Measurements from ENCODE around the gene GNGT2. TPM values are rescaled to one million over a fixed set of nuclear protein-coding genes. Genes with fewer than 3 reads are reported as not detected.

The GNGT2 gene
- total RNA-seq, 1 donor from 2014 or later = not detected

DNA sequence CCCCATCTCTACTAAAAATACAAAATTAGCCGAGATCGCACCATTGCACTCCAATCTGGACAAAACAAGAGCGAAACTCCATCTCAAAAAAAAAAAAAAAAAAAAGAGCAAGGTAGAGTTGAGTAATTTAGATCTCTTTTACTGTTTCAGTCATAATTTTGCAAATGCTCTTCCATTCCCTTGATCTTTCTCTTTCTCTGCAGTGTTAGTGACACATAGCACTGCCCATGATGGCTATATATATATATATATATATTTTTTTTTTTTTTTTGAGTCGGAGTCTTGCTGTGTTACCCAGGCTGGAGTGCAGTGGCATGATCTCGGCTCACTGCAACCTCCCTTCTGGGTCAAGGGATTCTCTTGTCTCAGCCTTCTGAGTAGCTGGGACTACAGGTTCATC lies 32.4 kb upstream of the GNGT2 start:
- Mint-ChIP-seq H3K9me3 (ENCODE audit: unreplicated experiment) (no peaks in the 10 kb centered on the region), H3K36me3 (ENCODE audit: unreplicated experiment) (no peaks in the 10 kb centered on the region), H3K4me1 (ENCODE audit: unreplicated experiment) (no peaks in the 10 kb centered on the region), H3K4me3 (ENCODE audit: unreplicated experiment) (no peak overlapping the region), H3K27me3 (ENCODE audit: unreplicated experiment) (peaks cover 15% of the 10 kb centered on the region), H3K27ac (ENCODE audit: unreplicated experiment) (no peak overlapping the region)
- no peak for DNase-seq (ENCODE audit: extremely low spot score, unreplicated experiment)
- TF ChIP-seq, protein P1, sequence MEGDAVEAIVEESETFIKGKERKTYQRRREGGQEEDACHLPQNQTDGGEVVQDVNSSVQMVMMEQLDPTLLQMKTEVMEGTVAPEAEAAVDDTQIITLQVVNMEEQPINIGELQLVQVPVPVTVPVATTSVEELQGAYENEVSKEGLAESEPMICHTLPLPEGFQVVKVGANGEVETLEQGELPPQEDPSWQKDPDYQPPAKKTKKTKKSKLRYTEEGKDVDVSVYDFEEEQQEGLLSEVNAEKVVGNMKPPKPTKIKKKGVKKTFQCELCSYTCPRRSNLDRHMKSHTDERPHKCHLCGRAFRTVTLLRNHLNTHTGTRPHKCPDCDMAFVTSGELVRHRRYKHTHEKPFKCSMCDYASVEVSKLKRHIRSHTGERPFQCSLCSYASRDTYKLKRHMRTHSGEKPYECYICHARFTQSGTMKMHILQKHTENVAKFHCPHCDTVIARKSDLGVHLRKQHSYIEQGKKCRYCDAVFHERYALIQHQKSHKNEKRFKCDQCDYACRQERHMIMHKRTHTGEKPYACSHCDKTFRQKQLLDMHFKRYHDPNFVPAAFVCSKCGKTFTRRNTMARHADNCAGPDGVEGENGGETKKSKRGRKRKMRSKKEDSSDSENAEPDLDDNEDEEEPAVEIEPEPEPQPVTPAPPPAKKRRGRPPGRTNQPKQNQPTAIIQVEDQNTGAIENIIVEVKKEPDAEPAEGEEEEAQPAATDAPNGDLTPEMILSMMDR (IDR thresholded peaks at IDR 0.05) = no peak

DNA sequence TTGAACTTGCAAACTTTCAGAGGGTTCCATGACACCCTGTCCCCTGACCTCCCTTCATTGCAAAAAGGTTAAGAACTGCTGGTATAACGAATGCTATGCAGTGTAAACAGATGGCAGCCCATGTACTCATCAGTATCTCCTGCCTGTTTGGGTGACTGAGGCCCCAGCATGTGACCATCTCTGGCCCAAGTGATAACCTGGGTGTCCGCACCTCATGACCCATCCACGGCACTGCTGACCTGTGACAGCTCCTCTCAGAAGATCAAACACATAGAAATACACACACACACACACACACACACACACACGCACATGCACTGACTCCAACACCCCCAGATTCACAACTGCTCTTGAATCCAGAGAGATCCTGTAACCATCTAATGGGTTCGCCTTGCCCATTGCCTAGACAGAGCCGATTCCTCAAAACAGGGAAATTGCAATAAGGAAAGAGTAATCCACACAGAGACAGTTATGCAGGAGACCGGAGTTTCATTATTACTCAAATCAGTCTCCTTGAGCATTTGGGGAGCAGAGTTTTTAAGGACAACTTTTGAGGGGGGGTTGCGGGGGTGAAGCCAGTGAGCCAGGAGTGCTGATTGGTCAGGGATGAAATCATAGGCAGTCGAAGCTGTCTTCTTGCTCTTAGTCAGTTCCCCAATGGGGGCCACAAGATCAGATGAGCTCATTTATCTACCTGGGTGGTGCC lies 31.5 kb upstream of the GNGT2 start:
- no peak overlapping the region for H3K27ac Mint-ChIP-seq (ENCODE audit: unreplicated experiment)
- H3K27me3 Mint-ChIP-seq (ENCODE audit: unreplicated experiment) = peaks cover 15% of the 10 kb centered on the region
- no peak for DNase-seq (ENCODE audit: extremely low spot score, unreplicated experiment)
- no peaks in the 10 kb centered on the region for H3K36me3 Mint-ChIP-seq (ENCODE audit: unreplicated experiment)
- H3K9me3 Mint-ChIP-seq (ENCODE audit: unreplicated experiment) = no peaks in the 10 kb centered on the region
- H3K4me3 Mint-ChIP-seq (ENCODE audit: unreplicated experiment) = no peak overlapping the region
- TF ChIP-seq, protein P1 (IDR thresholded peaks at IDR 0.05) = no peak
- no peaks in the 10 kb centered on the region for H3K4me1 Mint-ChIP-seq (ENCODE audit: unreplicated experiment)

DNA sequence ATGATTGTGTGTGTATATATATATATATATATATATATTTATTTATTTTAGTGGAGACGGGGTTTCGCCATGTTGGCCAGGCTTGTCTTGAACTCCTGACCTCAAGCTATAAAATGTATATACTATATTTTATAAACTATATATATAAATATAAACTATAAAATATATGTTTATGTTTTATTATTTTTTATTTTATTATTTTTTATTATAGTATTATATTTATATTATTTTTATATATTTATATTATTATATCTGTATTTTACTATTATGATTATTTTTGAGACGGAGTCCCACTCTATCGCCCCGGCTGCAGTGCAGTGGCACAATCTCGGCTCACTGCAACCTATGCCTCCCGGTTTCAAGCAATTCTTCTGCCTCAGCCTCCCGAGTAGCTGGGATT lies 30.7 kb upstream of the GNGT2 start:
- TF ChIP-seq, protein P1 (IDR thresholded peaks at IDR 0.05) = no peak
- Mint-ChIP-seq H3K4me1 (ENCODE audit: unreplicated experiment) (no peaks in the 10 kb centered on the region), H3K9me3 (ENCODE audit: unreplicated experiment) (no peaks in the 10 kb centered on the region), H3K4me3 (ENCODE audit: unreplicated experiment) (no peak overlapping the region), H3K36me3 (ENCODE audit: unreplicated experiment) (no peaks in the 10 kb centered on the region), H3K27ac (ENCODE audit: unreplicated experiment) (no peak overlapping the region), H3K27me3 (ENCODE audit: unreplicated experiment) (peaks cover 17% of the 10 kb centered on the region)
- DNase-seq (ENCODE audit: extremely low spot score, unreplicated experiment) = no peak

GRCh38 chr17:49240619-49241018 lies 30.2 kb upstream of the GNGT2 start:
- DNase-seq (ENCODE audit: extremely low spot score, unreplicated experiment) = no peak
- H3K36me3 Mint-ChIP-seq (ENCODE audit: unreplicated experiment) = no peaks in the 10 kb centered on the region
- TF ChIP-seq, protein P1 (IDR thresholded peaks at IDR 0.05) = no peak
- no peak overlapping the region for H3K4me3 Mint-ChIP-seq (ENCODE audit: unreplicated experiment)
- H3K27ac Mint-ChIP-seq (ENCODE audit: unreplicated experiment) = no peak overlapping the region
- no peaks in the 10 kb centered on the region for H3K4me1 Mint-ChIP-seq (ENCODE audit: unreplicated experiment)
- peaks cover 19% of the 10 kb centered on the region for H3K27me3 Mint-ChIP-seq (ENCODE audit: unreplicated experiment)
- no peaks in the 10 kb centered on the region for H3K9me3 Mint-ChIP-seq (ENCODE audit: unreplicated experiment)

GRCh38 chr17:49239963-49240362 lies 29.6 kb upstream of the GNGT2 start:
- no peaks in the 10 kb centered on the region for H3K9me3 Mint-ChIP-seq (ENCODE audit: unreplicated experiment)
- no peaks in the 10 kb centered on the region for H3K36me3 Mint-ChIP-seq (ENCODE audit: unreplicated experiment)
- no peak overlapping the region for H3K27ac Mint-ChIP-seq (ENCODE audit: unreplicated experiment)
- DNase-seq (ENCODE audit: extremely low spot score, unreplicated experiment) = no peak
- no peak overlapping the region for H3K4me3 Mint-ChIP-seq (ENCODE audit: unreplicated experiment)
- TF ChIP-seq, protein P1 (IDR thresholded peaks at IDR 0.05) = no peak
- no peaks in the 10 kb centered on the region for H3K4me1 Mint-ChIP-seq (ENCODE audit: unreplicated experiment)
- peaks cover 19% of the 10 kb centered on the region for H3K27me3 Mint-ChIP-seq (ENCODE audit: unreplicated experiment)

All from osteocyte (in vitro differentiated cells).